ENCODE data around the gene FCHO2. TPM values are rescaled to one million over a fixed set of nuclear protein-coding genes. Genes with fewer than 3 reads are reported as not detected.

FCHO2 gene
- total RNA-seq, 1 experiment from 2014 or later: 5.8 TPM

- Mint-ChIP-seq H3K9me3 (peaks cover 8% of the 10 kb centered on the region in 2 experiments; a peak in 4 of 5 replicates), H3K27ac (no peak overlapping the region), H3K27me3 (ENCODE audit: low read depth) (no peaks in the 10 kb centered on the region), H3K4me3 (no peak overlapping the region), H3K36me3 (ENCODE audit: insufficient read depth in 1 of 3, low read depth in 3 of 3) (peaks cover 0 to 4% (median 0%) of the 10 kb centered on the region in 3 experiments; a peak in 1 of 7 replicates), H3K4me1 (no peaks in the 10 kb centered on the region)
- no peak overlapping the region for H4K8ac ChIP-seq (replicated peaks; ENCODE audit: insufficient read length, low read depth, low read length)
- no peak for DNase-seq
- H3K4ac ChIP-seq (ENCODE audit: low read depth, low read length): no peak overlapping the region
- no peak overlapping the region for H3K4me2 ChIP-seq (ENCODE audit: insufficient read depth, insufficient read length, low read length)
- H3K79me1 ChIP-seq (ENCODE audit: insufficient read depth, low read depth, low read length, poor library complexity, severe bottlenecking): no peaks in the 10 kb centered on the region
- no peaks in the 10 kb centered on the region for H3K23me2 ChIP-seq (ENCODE audit: insufficient read length, low read depth, low read length, poor library complexity, severe bottlenecking)
- H2BK120ac ChIP-seq (ENCODE audit: low read depth, low read length, poor library complexity, severe bottlenecking): no peak overlapping the region
- no peak overlapping the region for H3K56ac ChIP-seq (ENCODE audit: insufficient read length, low read depth, low read length)
- TF ChIP-seq CTCF (conservative IDR thresholded peaks at IDR 0.05): no peak
- no peak overlapping the region for H3K18ac ChIP-seq (ENCODE audit: insufficient read length, low read depth, low read length)
- no peak overlapping the region for H2AK5ac ChIP-seq (ENCODE audit: insufficient read length, low read length)
- H3K23ac ChIP-seq (ENCODE audit: insufficient read length, low read depth, low read length): no peak overlapping the region
- H3K79me2 ChIP-seq (ENCODE audit: insufficient read depth, low read length): no peaks in the 10 kb centered on the region
- no peaks in the 10 kb centered on the region for H3K27me3 ChIP-seq (ENCODE audit: insufficient read depth, low read length)
- no peak overlapping the region for H4K91ac ChIP-seq (ENCODE audit: insufficient read length, low read depth, low read length)
- H2BK12ac ChIP-seq (ENCODE audit: insufficient read length, low read depth, low read length): no peak overlapping the region
- H4K20me1 ChIP-seq (ENCODE audit: control insufficient read depth, insufficient read depth, insufficient read length): no peaks in the 10 kb centered on the region
- no peak overlapping the region for H4K5ac ChIP-seq (ENCODE audit: insufficient read length, low read depth, low read length)
- H3K27ac ChIP-seq (ENCODE audit: insufficient read length, low read depth, low read length): no peak overlapping the region
- no peaks in the 10 kb centered on the region for H3K9me3 ChIP-seq (ENCODE audit: control insufficient read depth, low read depth, low read length)
- no peak overlapping the region for H2BK15ac ChIP-seq (ENCODE audit: low read depth, low read length)
- H2AFZ ChIP-seq (ENCODE audit: low read length): no peak overlapping the region
- no CpG with 5 or more reads among the region's 1 CpG for WGBS (ENCODE audit: extremely low coverage, insufficient read length, low lambda C conversion rate)
- H2BK5ac ChIP-seq (ENCODE audit: insufficient read length, low read length): no peak overlapping the region
- no peaks in the 10 kb centered on the region for H3K4me1 ChIP-seq (ENCODE audit: insufficient read depth, low read length)
- no peak overlapping the region for H3K9ac ChIP-seq (ENCODE audit: extremely low read depth, insufficient read length, low read length)
- H3T11ph ChIP-seq (ENCODE audit: low read length): no peak overlapping the region
- H3K14ac ChIP-seq (ENCODE audit: insufficient read depth, low read length): no peak overlapping the region
- no peak overlapping the region for H2BK20ac ChIP-seq (ENCODE audit: low read depth, low read length, poor library complexity, severe bottlenecking)
Observed at GRCh38 chr5:73104326-73104725, 148.5 kb downstream of the FCHO2 start.
